Subcutaneous abdominal adipose tissue (tissue), 5 donors: Measurements from ENCODE around the gene RALA.
"Not testable (repeated sequence)": the region's sequence is repeated elsewhere in the genome, so short reads cannot be mapped to it uniquely, and the experiment has no call there.

Experiments
- H3K27ac ChIP-seq: one replicate; pipeline ENCODE4 v1.7.0; 2013; ENCODE audit warnings: low read depth, mild to moderate bottlenecking, inconsistent platforms, low read length, moderate library complexity
- H3K27me3 ChIP-seq, 5 donors: one replicate each; pipeline ENCODE4 v1.7.0; 2013; ENCODE audit warnings: low read length in 5 of 5, inconsistent platforms in 1 of 5; ENCODE audit not compliant: control insufficient read depth in 5 of 5, insufficient read depth in 4 of 5
- H3K36me3 ChIP-seq, 5 donors: one replicate each; pipeline ENCODE4 v1.7.0; 2013; ENCODE audit warnings: low read length in 5 of 5; ENCODE audit not compliant: control insufficient read depth in 5 of 5, insufficient read depth in 5 of 5
- H3K4me1 ChIP-seq, 5 donors: one replicate each; pipeline ENCODE4 v1.7.0; 2013; ENCODE audit warnings: low read length in 5 of 5, mild to moderate bottlenecking in 3 of 5, moderate library complexity in 1 of 5; ENCODE audit not compliant: control insufficient read depth in 5 of 5, insufficient read depth in 5 of 5
- H3K4me3 ChIP-seq, 5 donors: one replicate each; pipeline ENCODE4 v1.7.0; 2013; ENCODE audit warnings: low read length in 5 of 5, low read depth in 1 of 5
- H3K9ac ChIP-seq, 5 donors: one replicate each; pipeline ENCODE4 v1.7.0; 2013; ENCODE audit warnings: low read length in 5 of 5, mild to moderate bottlenecking in 4 of 5, moderate library complexity in 3 of 5
- H3K9me3 ChIP-seq, 5 donors: one replicate each; pipeline ENCODE4 v1.7.0; 2013; ENCODE audit warnings: low read length in 5 of 5; ENCODE audit not compliant: control insufficient read depth in 5 of 5
- donor health status: healthy.
- donor health status: healthy.
- donor health status: healthy.
- donor health status: healthy.
- donor health status: healthy.

RALA gene

DNA sequence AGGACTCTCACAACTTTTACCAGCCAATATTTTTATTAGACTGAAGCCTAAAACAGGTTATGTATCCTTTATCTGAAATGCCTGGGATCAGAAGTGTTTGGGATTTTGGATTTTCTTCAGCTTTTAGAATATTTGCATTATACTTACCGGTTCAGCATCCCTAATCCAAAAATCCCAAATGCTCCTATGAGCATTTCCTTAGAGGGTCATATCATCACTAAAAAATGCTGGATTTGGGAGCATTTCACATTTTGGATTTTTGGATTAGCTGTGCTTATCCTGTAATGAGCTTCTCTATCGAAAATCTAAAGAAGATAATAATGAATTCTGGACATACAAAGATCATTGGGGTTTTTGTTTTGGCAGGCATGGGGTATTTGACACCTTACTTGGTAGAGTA is 53.0 kb downstream of the RALA start:
- H3K9me3 ChIP-seq = no peaks in the 10 kb centered on the region
- H3K36me3 ChIP-seq = no peaks in the 10 kb centered on the region
- no peak overlapping the region for H3K27ac ChIP-seq
- no peaks in the 10 kb centered on the region for H3K27me3 ChIP-seq
- no peak overlapping the region for H3K4me3 ChIP-seq
- no peak overlapping the region for H3K9ac ChIP-seq
- H3K4me1 ChIP-seq = peaks cover 0 to 8% (median 2%) of the 10 kb centered on the region in 5 donors

DNA sequence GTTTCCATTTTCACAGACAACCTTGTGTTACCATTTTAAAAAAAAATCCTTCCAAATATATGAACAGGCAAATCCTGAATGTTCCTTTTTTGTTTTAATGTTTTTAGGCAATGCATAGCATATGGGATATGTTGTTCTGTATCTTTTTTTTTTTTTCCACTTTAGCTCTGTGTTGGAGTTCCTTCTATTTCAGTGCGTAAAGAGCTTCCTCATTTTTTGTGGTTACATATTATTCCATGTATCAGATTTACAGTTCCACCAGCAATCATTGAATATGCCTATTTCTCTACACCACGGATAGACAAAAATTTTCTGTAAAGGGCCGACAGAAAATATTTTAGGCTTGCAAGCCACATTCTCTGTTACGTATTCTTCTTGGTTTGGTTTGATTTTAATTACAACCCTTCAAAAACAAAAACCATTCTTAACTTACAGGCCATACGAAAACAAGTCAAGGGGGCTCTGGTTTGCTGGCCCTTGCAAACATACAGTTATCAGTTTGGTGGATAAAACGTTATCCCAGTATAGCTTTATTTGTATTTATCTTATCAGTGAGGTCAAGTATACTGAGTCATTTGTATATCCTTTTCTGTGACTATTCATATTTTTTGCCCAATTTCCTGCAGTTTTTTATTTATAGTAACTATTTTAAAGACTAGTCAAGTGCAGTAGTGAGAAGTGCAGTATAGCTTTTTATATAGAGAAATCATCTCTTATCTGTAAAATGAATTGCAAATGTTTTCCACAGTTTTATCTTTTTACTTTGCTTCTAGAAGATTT is 55.7 kb downstream of the RALA start:
- no peak overlapping the region for H3K9ac ChIP-seq
- H3K27me3 ChIP-seq = no peaks in the 10 kb centered on the region
- peaks cover 0 to 29% (median 25%) of the 10 kb centered on the region in 5 donors for H3K4me1 ChIP-seq
- H3K36me3 ChIP-seq = no peaks in the 10 kb centered on the region
- no peak overlapping the region for H3K27ac ChIP-seq
- no peak overlapping the region for H3K4me3 ChIP-seq
- no peaks in the 10 kb centered on the region for H3K9me3 ChIP-seq

DNA sequence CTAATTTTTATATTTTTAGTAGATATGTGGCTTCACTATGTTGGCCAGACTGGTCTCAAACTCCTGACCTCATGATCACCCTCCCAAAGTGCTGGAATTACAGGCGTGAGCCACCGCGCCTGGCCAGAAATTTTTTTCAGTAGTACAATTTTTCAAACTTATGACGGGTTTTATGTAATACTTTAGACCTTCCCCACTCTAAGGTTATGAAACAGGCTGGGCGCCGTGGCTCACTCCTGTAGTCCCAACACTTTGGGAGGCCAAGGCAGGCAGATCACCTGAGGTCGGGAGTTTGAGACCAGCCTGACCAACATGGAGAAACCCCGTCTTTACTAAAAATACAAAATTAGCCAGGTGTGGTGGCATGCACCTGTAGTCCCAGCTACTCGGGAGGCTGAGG is 56.5 kb downstream of the RALA start:
- H3K9ac ChIP-seq, H3K27ac ChIP-seq, H3K27me3 ChIP-seq, H3K4me3 ChIP-seq, H3K36me3 ChIP-seq, H3K9me3 ChIP-seq: not testable (repeated sequence)
- peaks cover 0 to 36% (median 29%) of the 10 kb centered on the region in 5 donors for H3K4me1 ChIP-seq

- no peaks in the 10 kb centered on the region for H3K36me3 ChIP-seq
- H3K27me3 ChIP-seq = no peaks in the 10 kb centered on the region
- peaks cover 0 to 36% (median 31%) of the 10 kb centered on the region in 5 donors for H3K4me1 ChIP-seq
- no peaks in the 10 kb centered on the region for H3K9me3 ChIP-seq
- H3K4me3 ChIP-seq = no peak overlapping the region
- H3K27ac ChIP-seq = no peak overlapping the region
- H3K9ac ChIP-seq = no peak overlapping the region
Observed at GRCh38 chr7:39681887-39682441, 58.6 kb downstream of the RALA start.

GRCh38 chr7:39683216-39683845 is 60.0 kb downstream of the RALA start:
- Histone ChIP-seq H3K4me3 (no peak overlapping the region), H3K27ac (peak overlapping the region; percentile 57), H3K9me3 (no peaks in the 10 kb centered on the region), H3K27me3 (no peaks in the 10 kb centered on the region), H3K4me1 (peaks cover 0 to 36% (median 31%) of the 10 kb centered on the region in 5 donors), H3K36me3 (peaks cover 0 to 3% (median 0%) of the 10 kb centered on the region in 5 donors), H3K9ac (no peak overlapping the region)

- Histone ChIP-seq H3K9ac (no peak overlapping the region), H3K27me3 (no peaks in the 10 kb centered on the region), H3K36me3 (peaks cover 9 to 17% (median 12%) of the 10 kb centered on the region in 5 donors), H3K27ac (no peak overlapping the region), H3K4me1 (peaks cover 0 to 30% (median 28%) of the 10 kb centered on the region in 5 donors), H3K9me3 (no peaks in the 10 kb centered on the region), H3K4me3 (no peak overlapping the region)
Observed at GRCh38 chr7:39686261-39686924, 63.0 kb downstream of the RALA start.

DNA sequence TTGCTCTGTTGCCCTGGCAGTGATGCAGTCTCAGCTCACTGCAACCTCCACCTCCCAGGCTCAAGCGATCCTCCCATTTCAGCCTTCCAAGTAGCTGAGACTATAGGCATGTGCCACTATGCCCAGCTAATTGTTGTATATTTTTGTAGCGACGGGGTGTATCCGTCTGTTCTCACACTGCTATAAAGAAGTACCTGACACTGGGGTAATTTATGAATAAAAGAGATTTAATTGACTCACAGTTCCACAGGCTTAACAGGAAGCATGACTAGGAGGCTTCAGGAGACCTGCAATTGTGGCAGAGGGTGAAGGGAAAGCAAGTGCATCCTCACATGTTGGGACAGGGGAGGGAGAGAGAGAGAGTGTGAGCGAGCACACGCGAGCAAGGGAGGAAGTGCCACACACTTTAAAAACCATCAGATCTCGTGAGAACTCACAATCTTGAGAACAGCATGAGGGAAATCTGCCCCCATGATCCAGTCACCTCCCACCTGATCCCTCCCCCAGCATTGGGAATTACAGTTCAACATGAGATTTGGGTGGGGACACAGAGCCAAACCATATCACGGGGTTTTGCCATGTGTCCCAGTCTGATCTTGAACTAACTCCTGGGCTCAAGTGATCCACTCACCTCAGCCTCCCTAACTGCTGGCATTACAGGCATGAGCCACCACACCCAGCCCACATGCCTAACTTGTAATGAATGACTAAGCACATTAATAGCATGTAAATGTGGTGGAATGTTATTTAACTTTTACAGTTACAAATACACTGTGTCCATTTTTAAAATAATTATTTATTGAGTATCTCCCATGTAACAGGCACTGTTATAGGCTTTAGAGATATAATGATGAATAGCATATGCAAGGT is 65.5 kb downstream of the RALA start:
- Histone ChIP-seq H3K27ac (no peak overlapping the region), H3K36me3 (peaks cover 16 to 36% (median 20%) of the 10 kb centered on the region in 5 donors), H3K27me3 (no peaks in the 10 kb centered on the region), H3K9ac (no peak overlapping the region), H3K4me1 (peaks cover 0 to 11% (median 7%) of the 10 kb centered on the region in 5 donors), H3K9me3 (no peaks in the 10 kb centered on the region), H3K4me3 (no peak overlapping the region)

DNA sequence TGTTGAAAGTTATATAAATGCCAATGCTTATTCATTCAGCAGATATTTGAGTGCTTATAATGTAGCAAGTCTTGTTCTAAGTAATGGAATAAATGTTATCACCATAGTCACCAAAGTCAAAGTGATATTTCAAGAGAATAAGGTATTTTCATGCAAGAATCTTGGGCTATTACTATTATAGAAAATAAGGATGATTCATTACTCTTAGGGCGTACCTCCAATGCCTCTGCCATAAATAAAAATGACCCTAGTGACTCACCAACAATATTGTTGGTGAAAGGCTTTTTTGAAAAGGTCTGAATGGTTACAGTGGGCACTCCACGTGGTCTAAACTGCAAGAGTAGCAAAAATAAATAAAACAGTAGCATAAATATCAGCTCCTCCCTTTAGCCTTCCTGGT is 68.4 kb downstream of the RALA start:
- Histone ChIP-seq H3K27ac (no peak overlapping the region), H3K36me3 (peaks cover 18 to 41% (median 23%) of the 10 kb centered on the region in 5 donors), H3K27me3 (no peaks in the 10 kb centered on the region), H3K9ac (no peak overlapping the region), H3K9me3 (no peaks in the 10 kb centered on the region), H3K4me3 (no peak overlapping the region), H3K4me1 (peaks cover 0 to 11% (median 7%) of the 10 kb centered on the region in 5 donors)

GRCh38 chr7:39693086-39693485 is 69.7 kb downstream of the RALA start:
- H3K27me3 ChIP-seq, H3K4me3 ChIP-seq, H3K27ac ChIP-seq, H3K9me3 ChIP-seq, H3K9ac ChIP-seq: not testable (repeated sequence)
- Histone ChIP-seq H3K36me3 (peaks cover 21 to 51% (median 24%) of the 10 kb centered on the region in 5 donors), H3K4me1 (peaks cover 0 to 23% (median 19%) of the 10 kb centered on the region in 5 donors)
